ENCODE data around the gene ZNF521. TPM values are rescaled to one million over a fixed set of nuclear protein-coding genes. Genes with fewer than 3 reads are reported as not detected.
A peak's percentile ranks its signal among the peaks of the same experiment; 100 is the strongest.

Gene ZNF521
- total and polyA plus RNA-seq, 2 donors (not counting 3 experiments of a cell fraction or from before 2014, with no cell fraction given), result 111 to 168 TPM

- H3K36me3 ChIP-seq (ENCODE audit: control insufficient read depth in 2 of 2, extremely low read depth in 1 of 2, insufficient read depth in 2 of 2, low read length in 2 of 2), result no peaks in the 10 kb centered on the region
- no peaks in the 10 kb centered on the region for H4K20me1 ChIP-seq (replicated peaks; ENCODE audit: control insufficient read depth, extremely low read depth, insufficient read depth, low read length)
- no peaks in the 10 kb centered on the region for H3K27me3 ChIP-seq (ENCODE audit: control insufficient read depth in 2 of 2, insufficient read depth in 2 of 2, low read length in 2 of 2)
- no peak overlapping the region for H2AFZ ChIP-seq (ENCODE audit: low read depth, low read length)
- TF ChIP-seq JUN (IDR thresholded peaks at IDR 0.05; ENCODE audit: borderline replicate concordance, insufficient read depth, insufficient read length, low read depth) (no peak), GATA2 (IDR thresholded peaks at IDR 0.05; ENCODE audit: insufficient read depth, insufficient read length, low read depth, low read length) (no peak), EZH2 (IDR thresholded peaks at IDR 0.05; ENCODE audit: borderline replicate concordance, low read depth, low read length, severe bottlenecking) (no peak), MAX (IDR thresholded peaks at IDR 0.05; ENCODE audit: insufficient read depth, insufficient read length) (no peak), POLR2A (IDR thresholded peaks at IDR 0.05; ENCODE audit: low read depth, low read length) (no peak), MYC (IDR thresholded peaks at IDR 0.05; ENCODE audit: low read depth, low read length) (no peak), POLR2AphosphoS5 (IDR thresholded peaks at IDR 0.05; ENCODE audit: insufficient read depth, low read depth, low read length) (no peak)
- FAIRE-seq (no peak), DNase-seq (ENCODE audit: low read depth, low spot score) (no peak)
- dilution Hi-C loops (cut with MboI; ENCODE audit: extremely low pct_ligation_motif_present, low sequenced_read_pairs), result no loop called here
- no peak overlapping the region for H3K4me3 ChIP-seq (replicated peaks in 1 of 3; ENCODE audit: insufficient read depth in 1 of 3, low read depth in 1 of 3, low read length in 3 of 3)
- intact Hi-C loops (cut with micrococcal nuclease), result no loop called here
- no TSS peak for BruUV-seq (replicated peaks)
- H3K9me3 ChIP-seq (replicated peaks; ENCODE audit: control insufficient read depth, insufficient read depth, low read length), result no peaks in the 10 kb centered on the region
- H3K9ac ChIP-seq (replicated peaks; ENCODE audit: extremely low read depth, insufficient read depth, low read length), result no peak overlapping the region
- H3K4me1 ChIP-seq (ENCODE audit: control insufficient read depth, extremely low read depth, insufficient read depth, low read length), result peaks cover 68% of the 10 kb centered on the region
- no peak overlapping the region for H3K4me2 ChIP-seq (ENCODE audit: insufficient read depth, low read length)
- CTCF ChIA-PET, result interaction anchor here (2.3 kb wide), 1 partner anchor 9 kb away, joined by 7 read pairs; no protein-coding TSS in a partner anchor
- H3K27ac ChIP-seq (ENCODE audit: insufficient read depth, low read depth, low read length), result no peak overlapping the region
- peaks cover 42% of the 10 kb centered on the region for H3K79me2 ChIP-seq (ENCODE audit: control insufficient read depth, insufficient read depth, low read length)
- H3K9me1 ChIP-seq (replicated peaks; ENCODE audit: control insufficient read depth, extremely low read depth, insufficient read depth, low read length), result no peaks in the 10 kb centered on the region
- POLR2A ChIA-PET, result no interaction called here
These were observed 115.2 kb downstream of the ZNF521 start for GRCh38 chr18:25236736-25237135.

DNA sequence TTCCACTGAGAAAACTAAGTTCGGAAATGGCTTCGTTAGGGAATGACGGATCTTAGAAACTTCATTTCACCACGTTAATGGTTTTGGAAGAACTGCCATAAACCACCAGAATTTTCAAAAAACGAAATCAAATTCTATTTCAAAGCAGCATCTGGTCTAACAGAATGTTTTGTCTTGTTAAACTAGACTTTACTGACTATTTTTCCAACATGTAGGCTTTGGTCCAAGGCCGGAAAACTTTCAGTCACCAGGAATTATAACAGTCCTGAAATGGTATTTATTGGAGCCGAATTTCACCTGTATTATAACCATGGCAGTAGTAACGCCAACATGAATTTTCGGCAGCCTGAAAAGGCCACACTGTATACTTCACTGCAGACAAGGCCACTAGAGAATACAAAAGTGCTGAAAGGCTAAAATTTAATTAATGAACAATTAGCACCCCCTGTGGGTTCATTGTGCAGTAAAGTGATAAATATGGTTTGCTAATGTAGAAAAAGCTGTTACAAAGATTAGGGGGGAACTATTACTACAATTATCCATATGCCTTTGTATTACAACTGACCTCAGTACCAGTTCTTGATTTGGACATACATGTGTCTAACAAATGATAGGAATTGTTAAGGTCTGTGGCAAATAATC, 116.4 kb downstream of the ZNF521 start:
- ChIA-PET CTCF (interaction anchor here (0.6 to 2.3 kb wide), 5 partner anchors 10 to 197 kb away, joined by 3 to 7 read pairs (median 4); no protein-coding TSS in a partner anchor), POLR2A (no interaction called here)
- H3K27me3 ChIP-seq (ENCODE audit: control insufficient read depth in 2 of 2, insufficient read depth in 2 of 2, low read length in 2 of 2), result no peaks in the 10 kb centered on the region
- intact Hi-C loops (cut with micrococcal nuclease), result no loop called here
- peak; percentile 58 for DNase-seq (ENCODE audit: low read depth, low spot score)
- no peak for FAIRE-seq
- H3K4me2 ChIP-seq (ENCODE audit: insufficient read depth, low read length), result peak overlapping the region; percentile 43
- no peak overlapping the region for H3K4me3 ChIP-seq (replicated peaks in 1 of 3; ENCODE audit: insufficient read depth in 1 of 3, low read depth in 1 of 3, low read length in 3 of 3)
- H3K79me2 ChIP-seq (ENCODE audit: control insufficient read depth, insufficient read depth, low read length), result peaks cover 34% of the 10 kb centered on the region
- BruUV-seq (replicated peaks), result no TSS peak
- no peaks in the 10 kb centered on the region for H3K36me3 ChIP-seq (ENCODE audit: control insufficient read depth in 2 of 2, extremely low read depth in 1 of 2, insufficient read depth in 2 of 2, low read length in 2 of 2)
- H3K9me3 ChIP-seq (replicated peaks; ENCODE audit: control insufficient read depth, insufficient read depth, low read length), result no peaks in the 10 kb centered on the region
- no peaks in the 10 kb centered on the region for H3K9me1 ChIP-seq (replicated peaks; ENCODE audit: control insufficient read depth, extremely low read depth, insufficient read depth, low read length)
- TF ChIP-seq POLR2A (IDR thresholded peaks at IDR 0.05; ENCODE audit: low read depth, low read length) (no peak), MAX (IDR thresholded peaks at IDR 0.05; ENCODE audit: insufficient read depth, insufficient read length) (no peak), GATA2 (IDR thresholded peaks at IDR 0.05; ENCODE audit: insufficient read depth, insufficient read length, low read depth, low read length) (no peak), FOS (IDR thresholded peaks at IDR 0.05; ENCODE audit: borderline replicate concordance, insufficient read depth, low read length) (no peak), JUN (IDR thresholded peaks at IDR 0.05; ENCODE audit: borderline replicate concordance, insufficient read depth, insufficient read length, low read depth) (no peak), EZH2 (IDR thresholded peaks at IDR 0.05; ENCODE audit: borderline replicate concordance, low read depth, low read length, severe bottlenecking) (no peak), MYC (IDR thresholded peaks at IDR 0.05; ENCODE audit: low read depth, low read length) (no peak)
- H4K20me1 ChIP-seq (replicated peaks; ENCODE audit: control insufficient read depth, extremely low read depth, insufficient read depth, low read length), result no peaks in the 10 kb centered on the region
- H3K9ac ChIP-seq (replicated peaks; ENCODE audit: extremely low read depth, insufficient read depth, low read length), result peak overlapping the region; percentile 58
- peak overlapping the region; percentile 90 for H3K27ac ChIP-seq (ENCODE audit: insufficient read depth, low read depth, low read length)
- H2AFZ ChIP-seq (ENCODE audit: low read depth, low read length), result no peak overlapping the region
- dilution Hi-C loops (cut with MboI; ENCODE audit: extremely low pct_ligation_motif_present, low sequenced_read_pairs), result no loop called here
- H3K4me1 ChIP-seq (ENCODE audit: control insufficient read depth, extremely low read depth, insufficient read depth, low read length), result peaks cover 72% of the 10 kb centered on the region

Data from endothelial cell of umbilical vein (primary cell).